A549 (cell line): ENCODE data around the gene UCP3.

ENCODE experiments used
- CHD2 ChIP-seq: fragments of 150-350 bp; IDR thresholded peaks from 2 replicates; pipeline ENCODE4 v1.6.1; 2014; ENCODE audit warnings: low read length; ENCODE audit not compliant: partially characterized antibody
- CTCF ChIP-seq: fragments of >200 bp; sonication (Bioruptor Twin); formaldehyde crosslinking; IDR thresholded peaks from 3 replicates; pipeline ENCODE4 v1.5.1; 2016
- EP300 ChIP-seq, 2 experiments: fragments of >200 bp; sonication (Bioruptor Twin); formaldehyde crosslinking; IDR thresholded peaks; 2 replicates in 1 of 2; 3 replicates in 1 of 2; pipeline ENCODE4 v1.6.1; 2016 to 2017
- ESRRA ChIP-seq: fragments of 150-350 bp; IDR thresholded peaks from 2 replicates; pipeline ENCODE4 v1.6.1; 2014; ENCODE audit warnings: mild to moderate bottlenecking, low read length, borderline replicate concordance
- HOXA7 ChIP-seq: fragments of 250-450 bp; sonication (Bioruptor Pico); IDR thresholded peaks from 2 replicates; pipeline ENCODE4 v1.5.0; 2020; ENCODE audit warnings: mild to moderate bottlenecking, moderate library complexity
- KDM1A ChIP-seq: fragments of 200-600 bp; sonication (generic); IDR thresholded peaks from 2 replicates; pipeline ENCODE4 v1.6.1; 2016; ENCODE audit warnings: low read depth, mild to moderate bottlenecking
- MAFK ChIP-seq: fragments of 450-650 bp; IDR thresholded peaks from 2 replicates; pipeline ENCODE4 v1.6.1; 2014; ENCODE audit not compliant: partially characterized antibody
- MAX ChIP-seq: IDR thresholded peaks from 2 replicates; pipeline ENCODE4 v1.6.1; 2012
- MYC ChIP-seq: IDR thresholded peaks from 2 replicates; pipeline ENCODE4 v1.6.1; 2012; ENCODE audit warnings: mild to moderate bottlenecking, inconsistent platforms, low read length, improper control_type of control experiment, borderline replicate concordance
- POLR2A ChIP-seq: IDR thresholded peaks from 2 replicates; pipeline ENCODE4 v1.6.1; 2012; ENCODE audit warnings: mild to moderate bottlenecking, low read length
- RCOR1 ChIP-seq: fragments of 150-350 bp; IDR thresholded peaks from 2 replicates; pipeline ENCODE4 v1.6.1; 2014; ENCODE audit warnings: antibody characterized with exemption, low read length, low read depth
- RFX5 ChIP-seq: fragments of 450-650 bp; IDR thresholded peaks from 2 replicates; pipeline ENCODE4 v1.7.1; 2014; ENCODE audit warnings: antibody characterized with exemption, mild to moderate bottlenecking, moderate library complexity

- no peak for TF ChIP-seq RFX5
- no peak for TF ChIP-seq RCOR1
- TF ChIP-seq CTCF: no peak
- TF ChIP-seq EP300 (IDR thresholded peaks at IDR 0.05): no peak
- no peak for TF ChIP-seq MYC
- TF ChIP-seq CHD2: no peak
- no peak for TF ChIP-seq POLR2A
- no peak for TF ChIP-seq MAFK
- TF ChIP-seq ESRRA: no peak
- TF ChIP-seq MAX: no peak
- TF ChIP-seq HOXA7 (CRISPR knock-in tag): no peak
- no peak for TF ChIP-seq KDM1A
Measured at GRCh38 chr11:73978576-73979086, 30.3 kb downstream of the UCP3 start.
